ENCODE data around the gene TNK2. TPM values are rescaled to one million over a fixed set of nuclear protein-coding genes. Genes with fewer than 3 reads are reported as not detected.

The TNK2 gene
- total and polyA plus RNA-seq, 2 of the 8 experiments (the other 6 are each of a cell fraction or from before 2014, with no cell fraction given): 10.4 to 33.9 TPM

DNA sequence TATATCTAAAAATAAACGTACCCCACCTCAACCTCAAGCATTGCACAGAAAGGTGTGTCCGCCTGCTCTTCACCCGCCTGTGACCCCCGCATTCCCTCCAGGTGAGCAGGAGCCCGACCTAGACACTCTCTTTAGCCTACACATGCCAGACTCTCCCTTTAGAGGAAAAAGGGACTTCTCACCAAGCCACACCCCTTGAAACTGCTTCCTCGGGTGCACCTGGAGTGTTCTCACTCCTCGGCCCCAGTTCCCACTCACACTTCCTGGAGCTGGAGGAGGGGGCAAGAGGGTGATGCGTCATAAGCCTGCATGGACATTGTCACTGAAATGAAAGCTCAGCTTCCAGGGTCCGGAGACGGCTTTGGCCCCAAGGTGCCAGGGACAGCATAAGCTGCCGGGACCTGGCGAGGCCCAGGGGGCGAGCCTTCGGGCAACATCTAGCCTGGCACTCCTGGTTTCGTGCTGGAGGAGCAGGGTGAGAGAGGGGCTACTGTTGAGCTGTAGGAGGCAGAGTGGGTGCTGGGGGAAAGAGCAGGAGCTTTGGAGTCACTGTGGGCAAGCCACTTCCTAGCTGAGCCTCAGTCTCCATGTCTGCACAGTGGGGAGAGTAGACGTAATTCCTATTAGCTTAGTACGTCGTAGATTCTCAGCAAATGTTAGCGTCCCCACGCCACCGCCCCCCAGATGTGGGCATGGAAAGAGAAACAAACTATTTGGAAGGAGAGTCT is 86.8 kb downstream of the TNK2 start (continued):
- TF ChIP-seq CREB1 (IDR thresholded peaks at IDR 0.05) (no peak), BRCA1 (IDR thresholded peaks at IDR 0.05; ENCODE audit: low read depth, low read length) (no peak), SUZ12 (IDR thresholded peaks at IDR 0.05; ENCODE audit: low read length) (no peak), SIN3A (conservative IDR thresholded peaks at IDR 0.05 in 1 of 2, IDR thresholded peaks at IDR 0.05 in 1 of 2; ENCODE audit: low read depth in 1 of 2, low read length in 2 of 2) (no peak), ASH2L (IDR thresholded peaks at IDR 0.05; ENCODE audit: low read length) (no peak)
